ENCODE results near the gene MGAT4C.
"Not testable (repeated sequence)": the region's sequence is repeated elsewhere in the genome, so short reads cannot be mapped to it uniquely, and the experiment has no call there.

The MGAT4C gene

GRCh38 chr12:86143162-86143561, 113.0 kb downstream of the MGAT4C start:
- DNase-seq = no peak
- no peaks in the 10 kb centered on the region for H3K36me3 ChIP-seq (replicated peaks)
- in situ Hi-C loops (cut with HindIII; ENCODE audit: low pct_ligation_motif_present, low sequenced_read_pairs) = no loop called here
- no peak overlapping the region for H3K27ac ChIP-seq
- no peak for TF ChIP-seq CTCF (IDR thresholded peaks at IDR 0.05; ENCODE audit: low read depth, low read length, missing control alignments)
- H3K4me3 ChIP-seq (ENCODE audit: low read depth, low read length) = no peak overlapping the region
- H3K27me3 ChIP-seq (replicated peaks) = no peaks in the 10 kb centered on the region

- no peak overlapping the region for H3K4me3 ChIP-seq (ENCODE audit: low read depth, low read length)
- in situ Hi-C loops (cut with HindIII; ENCODE audit: low pct_ligation_motif_present, low sequenced_read_pairs) = no loop called here
- no peaks in the 10 kb centered on the region for H3K27me3 ChIP-seq (replicated peaks)
- no peaks in the 10 kb centered on the region for H3K36me3 ChIP-seq (replicated peaks)
- no peak for DNase-seq
- TF ChIP-seq CTCF (IDR thresholded peaks at IDR 0.05; ENCODE audit: low read depth, low read length, missing control alignments) = no peak
- H3K27ac ChIP-seq = no peak overlapping the region
Measured at GRCh38 chr12:86139671-86140070, 116.5 kb downstream of the MGAT4C start.

GRCh38 chr12:86138770-86139169, 117.4 kb downstream of the MGAT4C start:
- no peak overlapping the region for H3K4me3 ChIP-seq (ENCODE audit: low read depth, low read length)
- no peak overlapping the region for H3K27ac ChIP-seq
- no peak for TF ChIP-seq CTCF (IDR thresholded peaks at IDR 0.05; ENCODE audit: low read depth, low read length, missing control alignments)
- DNase-seq = no peak
- H3K27me3 ChIP-seq (replicated peaks) = no peaks in the 10 kb centered on the region
- in situ Hi-C loops (cut with HindIII; ENCODE audit: low pct_ligation_motif_present, low sequenced_read_pairs) = no loop called here
- no peaks in the 10 kb centered on the region for H3K36me3 ChIP-seq (replicated peaks)

- in situ Hi-C loops (cut with HindIII; ENCODE audit: low pct_ligation_motif_present, low sequenced_read_pairs) = no loop called here
- Histone ChIP-seq H3K27me3 (replicated peaks) (no peaks in the 10 kb centered on the region), H3K27ac (no peak overlapping the region), H3K36me3 (replicated peaks) (no peaks in the 10 kb centered on the region), H3K4me3 (ENCODE audit: low read depth, low read length) (no peak overlapping the region)
- peak; percentile 11 for DNase-seq
- no peak for TF ChIP-seq CTCF (IDR thresholded peaks at IDR 0.05; ENCODE audit: low read depth, low read length, missing control alignments)
Measured at GRCh38 chr12:86137936-86138335, 118.3 kb downstream of the MGAT4C start.

- no peak for TF ChIP-seq CTCF (IDR thresholded peaks at IDR 0.05; ENCODE audit: low read depth, low read length, missing control alignments)
- DNase-seq = peak; percentile 43
- H3K4me3 ChIP-seq (ENCODE audit: low read depth, low read length) = no peak overlapping the region
- in situ Hi-C loops (cut with HindIII; ENCODE audit: low pct_ligation_motif_present, low sequenced_read_pairs) = no loop called here
- H3K36me3 ChIP-seq (replicated peaks) = no peaks in the 10 kb centered on the region
- H3K27me3 ChIP-seq (replicated peaks) = no peaks in the 10 kb centered on the region
- no peak overlapping the region for H3K27ac ChIP-seq
Measured at GRCh38 chr12:86134561-86134960, 121.6 kb downstream of the MGAT4C start.

- H3K36me3 ChIP-seq (replicated peaks); H3K27me3 ChIP-seq (replicated peaks); H3K4me3 ChIP-seq (ENCODE audit: low read depth, low read length); DNase-seq; in situ Hi-C loops (cut with HindIII; ENCODE audit: low pct_ligation_motif_present, low sequenced_read_pairs); H3K27ac ChIP-seq: not testable (repeated sequence)
Measured at GRCh38 chr12:86126900-86127299, 129.3 kb downstream of the MGAT4C start.
